ENCODE results near the gene PLK5. TPM values are rescaled to one million over a fixed set of nuclear protein-coding genes. Genes with fewer than 3 reads are reported as not detected.

The PLK5 gene
- total RNA-seq, result under 0.01 TPM in 1 of 2 replicates, not detected in the other

GRCh38 chr19:1523412-1524286, at the start of gene PLK5:
TSS of gene PLK5 (plus strand) at chr19:1524077. CDS start at chr19:1526997, 2,920 bp downstream.

GRCh38 chr19:1478934-1479707, 44.8 kb upstream of the PLK5 start, which contains the start of gene C19orf25:
TSS of gene C19orf25 (minus strand) at chr19:1479215. CDS start at chr19:1478903, 312 bp downstream.

GRCh38 chr19:1490311-1491113, 33.4 kb upstream of the PLK5 start, which contains the start of gene PCSK4:
TSS of gene PCSK4 (minus strand) at chr19:1490350. CDS start at chr19:1490346, 4 bp downstream.

GRCh38 chr19:1491114-1491848, 32.6 kb upstream of the PLK5 start, which contains the start of gene REEP6:
TSS of gene REEP6 (plus strand) at chr19:1491181. CDS start at chr19:1491270, 89 bp downstream.

GRCh38 chr19:1512671-1513498, 11.0 kb upstream of the PLK5 start, which contains the start of gene ADAMTSL5:
TSS of gene ADAMTSL5 (minus strand) at chr19:1513019. CDS start at chr19:1510943, 2,076 bp downstream.

GRCh38 chr19:1568320-1569019, 44.6 kb downstream of the PLK5 start, which contains the start of gene MEX3D:
TSS of gene MEX3D (minus strand) at chr19:1568325. CDS start at chr19:1568058, 267 bp downstream.

Other genes with a start within 250 kb of the PLK5 start
- 12.3 and 22.2 TPM in 2 replicates for gene FAM174C, start 248.5 kb upstream of the PLK5 start, total RNA-seq
- gene EFNA2, start 238.2 kb upstream of the PLK5 start, total RNA-seq, result not detected in 2 replicates
- 53.1 and 63.4 TPM in 2 replicates for gene NDUFS7, start 140.2 kb upstream of the PLK5 start, total RNA-seq
- gene GAMT, start 122.5 kb upstream of the PLK5 start, total RNA-seq, result 32.0 and 40.4 TPM in 2 replicates
- 20.4 and 30.9 TPM in 2 replicates for gene DAZAP1, start 116.5 kb upstream of the PLK5 start, total RNA-seq
- gene RPS15, start 85.7 kb upstream of the PLK5 start, total RNA-seq, result 253 and 340 TPM in 2 replicates
- gene APC2, start 74.0 kb upstream of the PLK5 start, total RNA-seq, result 0.63 and 1.1 TPM in 2 replicates
- gene C19orf25, start 44.9 kb upstream of the PLK5 start, total RNA-seq, result 17.9 and 23.0 TPM in 2 replicates
- gene PCSK4, start 33.7 kb upstream of the PLK5 start, total RNA-seq, result 0.95 and 2.2 TPM in 2 replicates
- gene REEP6, start 32.9 kb upstream of the PLK5 start, total RNA-seq, result 1.7 and 2.9 TPM in 2 replicates
- 3.9 and 4.7 TPM in 2 replicates for gene ADAMTSL5, start 11.1 kb upstream of the PLK5 start, total RNA-seq
- gene MEX3D, start 44.2 kb downstream of the PLK5 start, total RNA-seq, result 21.9 and 32.7 TPM in 2 replicates
- gene MBD3, start 68.8 kb downstream of the PLK5 start, total RNA-seq, result 64.8 and 69.3 TPM in 2 replicates
- 103 and 117 TPM in 2 replicates for gene UQCR11, start 81.4 kb downstream of the PLK5 start, total RNA-seq
- 33.4 and 49.2 TPM in 2 replicates for gene TCF3, start 128.5 kb downstream of the PLK5 start, total RNA-seq
- gene ONECUT3, start 229.4 kb downstream of the PLK5 start, total RNA-seq, result not detected in 2 replicates

All from bronchial smooth muscle cell (primary cell).